Measurements from ENCODE around the gene UFD1.
"Not testable (repeated sequence)": the region's sequence is repeated elsewhere in the genome, so short reads cannot be mapped to it uniquely, and the experiment has no call there.

UFD1 gene

DNA sequence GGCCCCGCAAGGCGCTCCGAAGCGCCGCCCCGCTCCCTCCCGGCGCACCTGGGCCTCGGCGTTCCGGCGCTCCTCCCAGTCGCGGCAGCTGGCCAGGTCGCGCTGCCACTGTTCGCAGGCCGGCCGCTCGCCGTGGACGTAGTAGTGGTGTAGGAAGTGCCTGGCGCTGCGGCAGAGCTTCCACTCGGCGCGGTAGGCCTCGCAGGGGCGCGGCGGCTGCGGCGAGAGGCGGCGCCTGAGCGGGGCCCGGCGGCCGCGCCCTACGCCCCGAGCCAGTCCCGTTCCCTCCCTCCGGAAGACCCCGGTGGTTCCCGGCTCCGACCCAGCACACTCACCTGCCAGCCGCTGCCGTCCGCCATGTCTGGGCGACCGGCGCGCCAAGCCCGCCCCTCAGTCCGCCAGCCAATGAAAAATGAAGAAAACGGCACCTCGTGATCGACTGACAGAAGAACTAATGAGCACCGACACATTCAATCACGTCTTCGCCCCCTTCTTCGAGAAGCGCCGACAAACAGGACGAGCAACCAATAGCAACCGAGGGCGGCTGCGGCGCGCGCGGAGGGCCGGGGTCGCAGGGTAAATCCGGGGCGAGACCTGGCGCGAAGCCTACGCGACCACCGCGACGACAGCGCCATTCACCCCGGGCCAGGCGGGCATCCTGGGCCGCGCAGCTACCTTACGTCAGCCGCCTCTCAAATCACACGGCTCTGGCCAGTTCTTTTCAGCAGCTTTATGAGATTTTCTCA is 31.5 kb downstream of the UFD1 start, which contains the start of gene C22orf39:
C22orf39 (minus strand) TSS at position 382 of the 746 bp plus-strand sequence; CDS start at position 359, 23 bp downstream.
- FAIRE-seq: peak; percentile 54

DNA sequence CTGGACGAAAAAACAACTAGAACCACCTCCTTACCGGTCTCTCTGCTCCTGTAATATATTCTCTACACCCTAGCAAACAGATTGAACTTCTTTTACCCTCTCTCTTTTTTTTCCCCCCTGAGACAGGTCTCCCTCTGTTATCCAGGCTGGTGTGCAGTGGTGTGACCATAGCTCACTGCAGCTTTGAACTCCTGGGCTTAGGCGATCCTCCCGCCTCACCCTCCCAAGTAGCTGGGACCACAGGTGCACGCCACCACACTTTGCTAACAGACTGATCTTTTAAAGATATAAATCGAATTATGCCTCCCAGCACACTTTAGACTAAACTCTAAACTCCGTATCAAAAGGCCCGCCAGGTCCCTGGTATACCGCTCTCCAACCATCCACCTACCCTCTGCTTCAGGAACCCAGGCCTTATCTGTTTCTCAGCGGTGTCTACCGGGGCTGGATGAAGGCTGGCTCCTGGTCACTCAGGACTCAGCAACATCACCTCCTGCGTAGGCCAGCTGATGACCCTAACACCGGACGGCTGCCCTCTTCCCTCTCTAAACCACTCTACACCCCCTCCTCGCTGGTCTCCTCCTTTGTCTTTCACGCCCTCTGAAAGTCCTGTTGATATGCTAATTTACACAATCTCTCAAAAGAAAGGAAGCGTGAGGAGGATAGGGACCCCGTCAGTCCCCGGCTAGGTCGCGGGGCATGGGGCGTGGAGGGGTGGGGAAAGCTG is 32.2 kb downstream of the UFD1 start:
- FAIRE-seq: no peak

DNA sequence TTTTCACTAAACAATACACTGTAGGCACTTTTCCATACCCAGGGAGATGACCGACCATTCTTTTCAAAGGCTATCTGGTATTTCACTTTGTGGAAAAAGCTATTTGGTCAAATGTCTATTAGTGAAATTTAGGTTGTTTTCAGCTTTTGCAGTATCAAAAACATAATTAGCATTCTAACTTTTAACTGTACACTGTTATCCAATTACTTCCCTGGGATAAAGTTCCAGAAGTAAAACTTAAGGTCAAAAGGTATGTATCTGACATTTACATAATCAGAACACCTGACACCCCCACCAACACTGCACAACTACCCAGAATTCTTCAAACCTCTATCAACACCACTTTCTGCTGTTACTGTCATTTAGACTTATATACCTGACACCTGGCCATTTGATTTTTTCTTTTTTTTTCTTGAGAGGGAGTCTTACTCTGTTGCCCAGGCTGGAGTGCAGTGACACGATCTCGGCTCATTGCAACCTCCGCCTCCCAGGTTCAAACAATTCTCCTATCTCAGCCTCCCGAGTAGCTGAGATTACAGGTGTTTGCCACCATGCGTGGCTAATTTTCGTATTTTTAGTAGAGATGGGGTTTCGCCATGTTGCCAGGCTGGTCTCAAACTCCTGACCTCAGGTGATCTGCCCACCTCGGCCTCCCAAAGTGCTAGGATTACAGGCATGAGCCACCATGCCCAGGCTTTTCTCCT is 33.6 kb downstream of the UFD1 start:
- not testable (repeated sequence) for FAIRE-seq

DNA sequence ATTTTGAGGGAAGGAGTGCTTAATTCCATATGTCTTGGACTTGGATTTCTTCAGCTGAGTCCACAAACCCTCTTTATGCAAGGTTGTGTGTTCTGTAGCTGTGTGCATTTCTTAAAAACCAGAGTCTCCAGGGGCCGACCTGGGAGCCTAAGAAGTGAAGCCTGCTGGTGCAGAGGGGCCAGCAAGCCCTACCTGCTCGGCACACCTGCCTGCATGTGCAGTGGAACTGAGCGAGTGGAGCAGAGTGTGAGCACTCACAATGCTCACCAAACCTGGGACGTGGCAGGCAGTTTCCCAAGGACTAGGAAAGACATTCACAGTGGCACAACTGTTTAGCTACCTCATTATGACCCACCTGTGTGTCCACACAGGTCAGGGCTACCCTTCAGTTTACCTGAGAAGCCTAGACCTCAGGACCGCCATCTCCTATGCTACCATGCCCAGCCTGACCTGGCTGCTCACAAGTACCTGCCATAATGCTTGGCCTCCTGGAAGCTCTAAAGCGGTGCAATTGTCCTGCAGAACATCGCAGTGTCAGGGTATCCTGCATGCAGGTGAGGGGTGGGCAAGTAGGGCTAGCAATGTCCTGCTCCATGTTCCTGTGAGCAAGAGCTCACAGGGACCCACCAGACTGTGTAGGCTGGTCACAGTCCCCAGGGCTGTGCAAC is 35.3 kb downstream of the UFD1 start:
- FAIRE-seq: no peak

DNA sequence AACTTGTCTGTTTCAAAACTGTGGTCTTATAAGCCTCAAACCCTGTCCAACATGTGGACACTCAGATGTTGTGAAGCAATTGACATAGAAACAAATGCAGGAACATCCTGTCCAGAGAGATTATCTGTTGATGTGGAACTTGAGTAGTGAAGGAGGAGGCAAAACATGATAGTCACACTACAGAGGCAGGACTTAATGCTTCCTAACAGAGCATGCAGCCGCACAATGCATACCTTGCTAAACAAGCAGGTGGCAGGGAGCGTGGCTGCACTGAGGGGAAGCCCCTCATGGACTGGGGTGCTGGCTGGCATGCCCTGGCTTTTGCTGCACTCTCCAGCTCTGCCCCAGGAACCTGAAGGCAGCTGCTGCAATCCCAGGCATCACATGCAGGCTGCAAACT is 36.8 kb downstream of the UFD1 start:
- no peak for FAIRE-seq

DNA sequence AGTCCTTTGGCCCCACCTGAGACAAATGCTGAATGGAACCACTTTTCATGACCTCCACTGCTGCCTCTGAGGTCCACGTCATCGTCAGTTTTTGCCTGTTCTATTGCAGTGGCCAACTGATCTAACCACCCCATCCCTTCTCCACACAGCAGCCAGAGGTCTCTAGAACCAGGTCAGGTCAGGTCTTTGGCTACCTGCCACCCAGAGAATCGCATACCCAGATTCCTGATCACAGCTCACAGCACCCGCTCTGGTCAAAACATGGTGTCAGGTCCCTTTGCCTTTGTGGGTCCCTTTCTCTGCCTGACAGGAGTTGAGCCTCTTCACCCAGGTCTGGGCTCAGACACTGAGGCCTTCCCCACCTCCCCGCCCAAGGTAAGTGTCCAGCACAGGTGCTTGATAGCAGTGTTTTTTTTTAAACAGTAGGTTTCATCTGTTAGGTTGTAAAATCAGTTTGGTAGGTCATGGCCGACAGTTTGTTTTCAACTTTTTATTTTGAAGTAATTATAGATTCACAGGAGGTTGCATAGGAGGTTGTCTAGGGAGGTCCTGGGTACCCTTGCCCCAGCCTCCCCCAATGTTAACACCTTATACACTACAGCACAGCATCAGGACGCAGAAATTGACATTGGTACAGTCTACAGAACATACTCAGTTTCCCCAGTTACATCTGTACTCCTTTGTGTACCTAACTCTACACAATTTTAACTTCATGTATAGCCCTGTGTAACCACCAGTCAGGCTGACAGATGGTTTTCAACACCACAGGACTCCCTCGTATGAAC is 38.4 kb downstream of the UFD1 start:
- FAIRE-seq: no peak

GRCh38 chr22:19438298-19438697 is 40.7 kb downstream of the UFD1 start:
- no peak for FAIRE-seq

DNA sequence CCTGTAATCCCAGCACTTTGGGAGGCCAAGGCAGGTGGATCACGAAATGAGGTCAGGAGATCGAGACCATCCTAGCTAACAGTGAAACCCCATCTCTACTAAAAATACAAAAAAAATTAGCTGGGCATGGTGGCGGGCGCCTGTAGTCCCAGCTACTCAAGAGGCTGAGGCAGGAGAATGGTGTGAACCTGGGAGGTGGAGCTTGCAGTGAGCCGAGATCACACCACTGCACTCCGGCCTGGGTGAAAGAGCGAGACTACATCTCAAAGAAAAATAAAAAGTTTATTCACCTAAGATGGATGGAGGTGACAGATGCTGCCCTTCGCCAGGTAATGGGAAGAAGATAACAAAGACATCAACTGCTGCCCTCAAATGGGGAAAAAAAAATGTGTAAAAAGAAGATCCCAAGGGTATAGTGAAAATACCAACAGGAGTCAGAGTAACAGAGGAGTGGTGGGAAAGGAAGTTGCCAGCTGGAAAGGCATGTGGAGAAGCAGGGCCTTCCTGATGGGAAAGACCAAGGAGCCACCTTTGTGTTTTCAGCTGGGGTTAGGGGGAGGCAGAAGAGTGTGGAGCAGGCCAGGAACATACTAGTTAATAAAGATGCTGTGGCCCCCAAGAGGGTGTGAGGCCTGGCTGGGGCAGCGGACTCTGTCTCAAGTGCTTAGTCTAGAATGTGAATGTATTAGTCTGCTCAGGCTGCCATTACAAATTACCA is 42.4 kb downstream of the UFD1 start:
- not testable (repeated sequence) for FAIRE-seq

DNA sequence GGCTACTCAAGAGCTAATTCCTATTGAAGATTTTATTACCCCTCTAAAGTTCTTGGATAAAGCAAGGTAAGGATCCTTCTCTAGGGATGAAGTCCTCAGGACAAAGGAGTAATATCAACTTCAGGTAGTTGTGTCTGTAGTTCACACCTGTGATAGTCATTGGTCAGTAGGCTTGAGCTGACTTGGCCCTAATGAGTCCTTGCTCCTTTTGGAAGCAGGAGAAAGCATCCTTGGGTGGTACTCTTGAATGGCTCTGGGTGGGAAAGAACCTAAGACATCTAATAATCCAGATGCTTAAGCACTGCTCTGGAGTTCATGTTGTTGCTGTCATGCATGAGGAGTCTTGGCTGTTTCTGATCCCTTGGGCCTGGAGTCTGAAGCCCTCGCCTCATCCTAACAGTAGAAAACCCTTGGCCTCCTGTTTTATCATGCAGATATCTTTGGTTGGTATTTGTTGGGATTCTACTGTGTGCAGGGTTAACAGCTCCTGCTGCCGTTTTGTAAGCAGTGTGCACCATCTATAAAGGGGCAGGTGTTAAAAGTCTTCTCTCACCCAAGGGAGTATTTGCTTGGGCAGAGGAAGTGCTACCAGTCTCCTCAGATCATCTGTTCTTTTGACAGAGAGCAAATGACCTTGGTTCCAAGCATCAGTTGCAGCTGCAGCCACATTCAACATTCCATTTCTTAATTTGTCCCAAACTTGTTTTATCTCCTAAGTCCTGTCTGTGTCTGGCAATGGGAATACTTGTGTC is 44.0 kb downstream of the UFD1 start:
- no peak for FAIRE-seq

DNA sequence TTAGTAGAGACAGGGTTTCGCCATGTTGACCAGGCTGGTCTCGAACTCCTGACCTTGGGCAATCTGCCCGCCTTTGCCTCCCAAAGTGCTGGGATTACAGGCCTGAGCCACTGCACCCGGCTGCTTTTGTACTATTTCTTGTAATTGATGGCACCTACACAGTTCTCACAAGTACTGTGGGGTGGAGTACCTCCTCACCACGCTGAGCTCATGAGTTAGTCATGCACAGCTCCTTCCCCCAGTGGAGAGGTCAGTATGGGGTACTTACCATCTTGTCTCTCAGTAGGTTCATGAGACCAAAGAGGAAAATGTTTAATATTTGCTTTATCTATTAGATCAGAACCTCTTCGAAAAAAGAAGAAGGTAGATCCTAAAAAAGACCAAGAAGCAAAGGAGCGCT is 44.6 kb downstream of the UFD1 start:
- no peak for FAIRE-seq

DNA sequence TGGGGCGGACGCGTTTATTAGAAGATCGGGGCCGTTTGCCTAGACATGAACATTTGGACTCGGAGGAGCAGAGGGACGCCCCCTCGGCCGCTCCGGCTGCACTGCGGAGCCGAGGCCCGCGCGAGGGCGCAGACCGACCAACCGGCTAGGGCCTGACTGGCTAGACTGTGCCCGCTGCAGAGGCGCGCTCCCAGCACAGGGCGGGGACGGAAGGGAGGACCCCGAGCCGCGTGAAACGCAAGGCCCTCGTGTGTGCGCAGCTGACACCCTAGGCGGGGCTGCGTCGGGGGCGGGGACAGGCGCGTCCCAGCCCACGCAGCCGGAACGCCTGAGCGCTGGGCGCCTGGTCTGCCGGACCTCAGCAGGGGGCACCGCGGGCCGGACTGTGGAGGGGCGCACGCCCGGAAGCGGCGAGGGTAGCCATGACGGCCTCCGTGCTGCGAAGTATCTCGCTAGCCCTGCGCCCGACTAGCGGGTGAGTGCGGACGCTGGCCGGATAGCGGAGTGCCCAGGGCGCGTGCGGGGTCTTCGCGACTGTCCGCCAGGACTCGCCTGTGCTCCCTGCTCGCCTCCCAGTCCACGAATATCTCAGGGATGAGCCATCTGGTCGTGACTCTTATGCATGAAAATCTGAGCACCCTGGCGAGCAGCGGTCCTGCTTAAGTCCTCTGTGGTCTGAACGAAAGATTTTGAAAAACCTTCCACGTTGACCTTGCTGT is 46.7 kb downstream of the UFD1 start, which contains the start of gene MRPL40:
MRPL40 (plus strand) TSS at position 413 of the 719 bp plus-strand sequence; CDS start at position 423, 10 bp downstream.
- FAIRE-seq: no peak

GRCh38 chr22:19431649-19432132 is 47.3 kb downstream of the UFD1 start, which contains the start of gene HIRA:
Gene HIRA (minus strand): TSS chr22:19431733. CDS start chr22:19431476, 257 bp downstream.
- no peak for FAIRE-seq

- no peak for FAIRE-seq
These were observed 48.0 kb downstream of the UFD1 start for GRCh38 chr22:19430890-19431541.

DNA sequence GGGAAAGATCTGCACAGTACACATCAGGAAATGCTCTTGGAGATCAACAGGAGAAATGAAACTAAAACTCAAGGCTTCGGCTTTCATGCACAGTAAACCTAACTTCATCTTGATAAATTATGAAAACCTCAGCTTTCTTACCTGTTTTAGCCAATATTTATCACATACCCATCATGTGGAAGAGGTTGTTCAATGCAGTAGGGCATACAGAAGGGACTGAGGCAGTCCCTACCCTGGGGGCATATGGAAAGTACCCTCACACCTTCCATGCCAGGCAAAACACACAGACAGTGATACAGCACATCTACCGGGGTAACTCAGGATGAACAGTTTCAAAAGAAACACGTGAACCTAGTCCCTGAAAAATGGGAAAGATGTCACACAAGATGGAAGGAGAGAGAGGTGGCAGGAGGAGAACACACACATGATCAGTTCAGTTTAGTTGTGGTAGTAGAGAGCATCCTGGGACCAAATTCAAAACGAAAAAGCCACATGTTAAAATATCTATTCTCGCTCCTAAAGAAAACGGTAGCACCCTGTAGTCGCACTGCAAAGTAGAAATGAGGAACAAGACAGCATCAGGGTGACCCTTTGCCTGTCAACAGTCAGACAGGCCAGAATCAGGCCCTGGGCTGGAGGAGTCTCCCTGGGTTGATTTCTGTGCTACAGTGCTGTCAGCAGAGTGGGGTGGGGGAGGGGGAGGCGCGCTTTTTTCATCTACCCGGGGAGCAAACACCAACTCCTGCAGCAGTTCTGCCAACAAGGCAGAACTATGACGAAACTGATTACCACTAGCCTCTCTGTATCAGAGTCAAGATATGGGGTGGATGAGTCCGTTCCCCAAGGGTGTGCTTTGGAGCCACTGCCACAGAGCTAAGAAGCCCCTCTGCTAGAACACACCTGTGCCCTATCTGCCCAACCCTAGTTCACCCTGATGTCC is 48.8 kb downstream of the UFD1 start:
- FAIRE-seq: no peak

- no peak for FAIRE-seq
These were observed 54.9 kb downstream of the UFD1 start for GRCh38 chr22:19424186-19424500.

GRCh38 chr22:19422440-19423301 is 56.3 kb downstream of the UFD1 start:
- no peak for FAIRE-seq

DNA sequence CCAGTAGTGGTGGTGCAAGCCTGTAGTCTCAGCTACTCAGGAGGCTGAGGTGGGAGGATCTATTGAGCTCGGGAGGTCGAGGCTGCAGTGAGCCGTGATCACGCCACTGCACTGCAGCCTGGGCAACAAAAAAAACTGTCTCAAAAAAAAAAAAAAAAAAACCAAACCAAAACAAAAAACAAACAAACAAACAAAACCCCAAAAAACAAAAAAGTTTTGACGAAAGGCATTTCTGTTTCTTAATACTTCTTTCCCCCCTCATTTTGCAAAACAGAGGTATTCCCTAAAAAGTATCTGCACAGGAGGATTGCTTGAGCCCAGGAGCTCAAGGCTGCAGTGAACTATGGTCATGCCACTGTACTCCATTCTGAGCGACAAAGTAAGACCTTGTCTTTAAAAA is 58.7 kb downstream of the UFD1 start:
- FAIRE-seq: no peak
